AG04449 (cell line): ENCODE data around the gene BLOC1S2.
"Not testable (repeated sequence)": the region's sequence is repeated elsewhere in the genome, so short reads cannot be mapped to it uniquely, and the experiment has no call there.

Experiments used
- CTCF ChIA-PET: fragments of 350-600 bp; formaldehyde crosslinking; extraction: SDS; loops from one replicate; lab custom pipeline; 2021; ENCODE audit warnings: antibody characterized with exemption; lab: Yijun Ruan, JAX
- POLR2A ChIA-PET: fragments of 400-600, 350-600 bp; formaldehyde crosslinking; extraction: SDS; loops from one replicate; lab custom pipeline; 2020; ENCODE audit warnings: antibody characterized with exemption, inconsistent platforms; lab: Yijun Ruan, JAX
- DNase-seq: peaks from one replicate; pipeline ENCODE4 v3.0.0-alpha.2; 2010; ENCODE audit warnings: low read depth, low spot score
- H3K4me3 ChIP-seq: 2 replicates; pipeline ENCODE4 v1.5.1; 2011; ENCODE audit warnings: low read depth, mild to moderate bottlenecking, control low read depth, low read length
- TF ChIP-seq, protein P1 (sequence below): IDR thresholded peaks from one replicate; pipeline ENCODE4 v1.5.1; 2011; ENCODE audit warnings: mild to moderate bottlenecking, moderate library complexity, low read length, control low read depth, inconsistent platforms; ENCODE audit not compliant: insufficient read depth; ENCODE audit errors: missing control alignments

Gene BLOC1S2

DNA sequence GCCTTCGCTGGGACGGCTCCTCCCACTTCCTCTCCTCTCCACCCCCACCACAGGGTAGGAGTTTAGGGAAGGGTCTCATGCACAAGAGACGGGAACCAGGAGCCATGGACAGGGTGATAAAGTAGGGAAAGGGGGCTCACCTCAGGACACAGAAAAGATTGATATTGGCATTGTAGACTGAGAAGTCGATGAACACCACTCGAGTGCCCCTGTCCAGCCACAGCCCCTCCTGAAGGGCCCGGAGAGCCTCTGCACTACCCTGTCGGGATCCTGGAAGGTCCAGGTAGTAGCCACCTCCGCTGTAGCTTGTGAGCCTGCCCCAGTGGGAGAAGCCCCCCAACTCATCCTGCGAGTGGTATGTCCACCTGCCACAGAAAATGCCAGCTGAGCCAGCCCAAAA lies 10.8 kb upstream of the BLOC1S2 start:
- DNase-seq, result no peak
- ChIA-PET POLR2A (no interaction called here), CTCF (interaction anchor here (1.1 kb wide), 1 partner anchor 136 kb away, joined by 3 read pairs; no protein-coding TSS in a partner anchor)
- TF ChIP-seq, protein P1, sequence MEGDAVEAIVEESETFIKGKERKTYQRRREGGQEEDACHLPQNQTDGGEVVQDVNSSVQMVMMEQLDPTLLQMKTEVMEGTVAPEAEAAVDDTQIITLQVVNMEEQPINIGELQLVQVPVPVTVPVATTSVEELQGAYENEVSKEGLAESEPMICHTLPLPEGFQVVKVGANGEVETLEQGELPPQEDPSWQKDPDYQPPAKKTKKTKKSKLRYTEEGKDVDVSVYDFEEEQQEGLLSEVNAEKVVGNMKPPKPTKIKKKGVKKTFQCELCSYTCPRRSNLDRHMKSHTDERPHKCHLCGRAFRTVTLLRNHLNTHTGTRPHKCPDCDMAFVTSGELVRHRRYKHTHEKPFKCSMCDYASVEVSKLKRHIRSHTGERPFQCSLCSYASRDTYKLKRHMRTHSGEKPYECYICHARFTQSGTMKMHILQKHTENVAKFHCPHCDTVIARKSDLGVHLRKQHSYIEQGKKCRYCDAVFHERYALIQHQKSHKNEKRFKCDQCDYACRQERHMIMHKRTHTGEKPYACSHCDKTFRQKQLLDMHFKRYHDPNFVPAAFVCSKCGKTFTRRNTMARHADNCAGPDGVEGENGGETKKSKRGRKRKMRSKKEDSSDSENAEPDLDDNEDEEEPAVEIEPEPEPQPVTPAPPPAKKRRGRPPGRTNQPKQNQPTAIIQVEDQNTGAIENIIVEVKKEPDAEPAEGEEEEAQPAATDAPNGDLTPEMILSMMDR, result no peak
- no peak overlapping the region for H3K4me3 ChIP-seq

DNA sequence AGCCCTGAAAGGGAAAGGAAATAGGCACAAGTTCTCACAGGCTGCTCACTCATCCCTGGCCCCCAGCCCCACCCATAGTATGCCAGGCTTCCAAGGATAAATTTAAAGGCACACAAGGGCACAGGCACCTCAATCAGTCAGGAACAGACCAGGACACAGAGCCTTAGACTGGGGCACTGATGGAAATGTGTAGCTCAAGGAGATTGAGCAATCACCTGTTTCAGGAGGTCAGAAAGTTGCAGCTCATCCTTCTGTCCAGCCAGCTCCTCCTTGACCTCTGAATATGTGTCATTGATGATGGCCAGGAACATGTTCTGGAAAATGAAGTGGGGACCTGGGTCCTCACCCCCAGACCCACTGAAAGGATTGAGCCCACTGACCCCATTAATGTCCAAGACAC lies 6.6 kb upstream of the BLOC1S2 start:
- DNase-seq, result no peak
- H3K4me3 ChIP-seq, result no peak overlapping the region
- TF ChIP-seq, protein P1, result no peak
- ChIA-PET CTCF (interaction anchor here (1.4 kb wide), 1 partner anchor 11 kb away, joined by 3 read pairs; no protein-coding TSS in a partner anchor), POLR2A (no interaction called here)

DNA sequence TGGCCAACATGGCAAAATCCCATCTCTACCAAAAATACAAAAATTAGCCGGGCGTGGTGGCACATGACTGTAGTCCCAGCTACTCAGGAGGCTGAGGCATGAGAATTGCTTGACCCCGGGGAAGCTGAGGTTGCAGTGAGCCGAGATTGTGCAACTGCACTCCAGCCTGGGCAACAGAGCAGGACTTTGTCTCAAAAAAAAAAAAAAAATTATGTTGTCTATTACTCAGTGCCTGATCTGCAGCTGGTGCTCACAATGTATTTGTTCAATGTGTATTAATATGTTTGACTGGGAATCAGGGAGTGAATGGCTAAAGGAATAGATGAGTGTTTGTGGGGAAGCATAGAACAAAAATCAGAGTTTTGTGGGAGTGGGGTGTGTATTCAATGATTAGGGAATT lies 5.8 kb upstream of the BLOC1S2 start:
- POLR2A ChIA-PET, result not testable (repeated sequence)

DNA sequence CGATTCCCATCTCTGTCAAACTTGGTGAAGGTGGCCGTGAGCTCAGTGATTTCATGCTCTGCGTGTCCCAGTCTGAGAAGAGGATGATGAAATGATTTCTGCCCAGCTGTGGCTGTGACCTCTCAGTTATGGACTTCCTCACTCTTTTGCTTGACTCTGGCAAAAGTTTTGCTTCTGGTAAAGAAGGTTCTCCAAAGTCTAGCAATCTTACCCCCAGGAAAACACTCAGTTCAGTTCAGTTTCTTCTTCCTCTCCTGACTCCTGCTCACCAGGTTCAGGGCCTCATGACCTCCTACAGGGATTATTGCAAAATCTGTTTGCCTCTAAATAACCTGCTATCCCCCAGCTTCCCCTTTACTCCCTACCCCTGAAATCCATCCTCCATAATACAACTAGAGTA lies 4.9 kb upstream of the BLOC1S2 start:
- CTCF ChIA-PET, result interaction anchor here (0.8 kb wide), 1 partner anchor 13 kb away, joined by 3 read pairs; no protein-coding TSS in a partner anchor
- no peak for DNase-seq
- POLR2A ChIA-PET, result no interaction called here
- no peak overlapping the region for H3K4me3 ChIP-seq
- TF ChIP-seq, protein P1, result no peak

More for the DNA sequence above, 5.8 kb upstream of the BLOC1S2 start:
- H3K4me3 ChIP-seq, CTCF ChIA-PET, DNase-seq: not testable (repeated sequence)

DNA sequence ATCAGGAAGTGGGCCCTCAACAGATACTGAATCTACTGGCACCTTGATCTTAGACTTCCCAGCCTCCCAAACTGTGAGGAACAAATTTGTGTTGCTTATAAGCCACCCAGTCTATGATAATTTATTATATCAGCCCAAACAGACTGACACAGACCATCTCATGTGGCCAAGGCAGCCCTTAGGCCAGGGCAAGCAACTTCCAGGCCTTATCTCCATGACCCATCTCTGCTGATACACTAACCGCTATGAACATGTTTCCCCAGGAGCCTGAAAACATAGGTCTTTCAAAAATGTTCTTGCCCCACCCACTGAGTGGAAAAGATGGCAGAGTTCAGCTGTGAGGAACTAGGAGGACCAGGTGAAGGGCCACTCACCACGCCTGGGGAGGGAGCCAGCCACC lies 3.2 kb upstream of the BLOC1S2 start:
- TF ChIP-seq, protein P1, result no peak
- ChIA-PET POLR2A (no interaction called here), CTCF (no interaction called here)
- no peak for DNase-seq
- H3K4me3 ChIP-seq, result no peak overlapping the region

DNA sequence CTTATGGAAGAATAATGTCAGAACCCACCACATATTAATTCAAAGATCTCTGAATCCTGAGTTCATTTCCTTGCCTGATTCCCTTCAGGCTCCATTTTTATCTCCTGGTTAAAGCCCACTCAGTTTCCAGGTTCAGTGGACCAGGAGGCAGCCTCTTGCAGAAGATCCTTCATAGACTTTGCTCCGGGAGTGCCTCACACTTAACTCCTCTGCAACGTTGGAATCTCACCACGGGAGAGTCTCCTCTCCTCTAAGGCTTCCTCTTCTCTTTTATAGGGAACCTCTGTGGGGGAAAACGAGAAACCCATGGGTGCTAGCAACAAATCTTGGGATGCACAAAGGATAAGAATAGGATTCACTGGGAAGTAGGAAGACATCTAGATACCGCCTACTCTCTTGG lies 1.7 kb upstream of the BLOC1S2 start:
- TF ChIP-seq, protein P1, result no peak
- no peak overlapping the region for H3K4me3 ChIP-seq
- ChIA-PET CTCF (interaction anchor here (1.3 to 1.7 kb wide), 2 partner anchors 14 to 48 kb away, joined by 3 read pairs; no protein-coding TSS in a partner anchor), POLR2A (no interaction called here)
- no peak for DNase-seq

DNA sequence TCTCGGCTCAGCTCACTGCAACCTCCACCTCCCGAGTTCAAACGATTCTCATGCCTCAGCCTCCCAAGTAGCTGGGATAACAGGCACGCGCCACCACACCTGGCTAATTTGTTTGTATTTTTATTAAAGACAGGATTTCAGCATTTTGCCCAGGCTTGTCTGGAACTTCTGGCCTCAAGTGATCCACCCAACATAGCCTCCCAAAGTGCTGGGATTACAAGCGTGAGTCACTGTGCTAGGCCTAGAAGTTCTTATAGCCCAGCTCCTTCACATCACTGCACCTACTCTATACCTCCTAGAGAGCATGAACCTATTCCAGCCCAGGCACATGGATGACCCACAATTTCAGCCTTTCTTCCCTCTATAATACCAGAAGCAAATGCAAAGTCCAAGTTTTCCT lies 1.3 kb upstream of the BLOC1S2 start:
- TF ChIP-seq, protein P1, result no peak
- no peak for DNase-seq
- ChIA-PET POLR2A (interaction anchor here (1.4 kb wide), 1 partner anchor 86 kb away, joined by 5 read pairs; no protein-coding TSS in a partner anchor), CTCF (interaction anchor here (1.3 to 1.7 kb wide), 2 partner anchors 14 to 49 kb away, joined by 3 to 4 read pairs; no protein-coding TSS in a partner anchor)
- no peak overlapping the region for H3K4me3 ChIP-seq

DNA sequence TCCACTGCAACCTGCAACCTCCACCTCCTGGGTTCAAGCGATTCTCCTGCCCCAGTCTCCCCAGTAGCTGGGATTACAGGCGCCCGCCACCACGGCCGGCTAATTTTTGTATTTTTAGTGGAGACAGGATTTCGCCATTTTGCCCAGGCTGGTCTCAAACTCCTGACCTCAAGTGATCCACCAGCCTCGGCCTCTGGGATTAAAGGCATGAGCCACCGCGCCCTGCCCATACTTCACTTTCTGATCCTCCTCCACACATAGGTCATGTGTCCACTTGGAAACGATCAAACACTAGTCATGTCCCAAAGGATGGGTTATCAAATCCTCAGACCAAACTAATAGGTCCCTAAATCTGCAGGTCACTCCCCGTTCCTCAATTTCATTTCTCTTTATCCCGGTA lies 1.2 kb downstream of the BLOC1S2 start:
- not testable (repeated sequence) for DNase-seq
- ChIA-PET CTCF (interaction anchor here (0.9 to 1.3 kb wide), 2 partner anchors 10 to 53 kb away, joined by 3 read pairs; no protein-coding TSS in a partner anchor), POLR2A (interaction anchor here (0.8 kb wide), 1 partner anchor 279 kb away, joined by 4 read pairs; no protein-coding TSS in a partner anchor)
- H3K4me3 ChIP-seq, result peak overlapping the region; percentile 99
